ENCODE measurements around the gene POLE4.

Gene POLE4

GRCh38 chr2:74985978-74986609 is 27.7 kb downstream of the POLE4 start:
- no peak overlapping the region for H3K4me3 ChIP-seq (ENCODE audit: low read depth, low read length)
- TF ChIP-seq CTCF (IDR thresholded peaks at IDR 0.05; ENCODE audit: borderline replicate concordance, insufficient read depth, low read depth, low read length), result no peak

- no peak overlapping the region for H3K4me3 ChIP-seq (ENCODE audit: low read depth, low read length)
- no peak for TF ChIP-seq CTCF (IDR thresholded peaks at IDR 0.05; ENCODE audit: borderline replicate concordance, insufficient read depth, low read depth, low read length)
Observed at GRCh38 chr2:74991977-74992376, 33.5 kb downstream of the POLE4 start.

GRCh38 chr2:74999468-74999867 is 41.0 kb downstream of the POLE4 start:
- H3K4me3 ChIP-seq (ENCODE audit: low read depth, low read length), result no peak overlapping the region
- no peak for TF ChIP-seq CTCF (IDR thresholded peaks at IDR 0.05; ENCODE audit: borderline replicate concordance, insufficient read depth, low read depth, low read length)

- TF ChIP-seq CTCF (IDR thresholded peaks at IDR 0.05; ENCODE audit: borderline replicate concordance, insufficient read depth, low read depth, low read length), result no peak
- H3K4me3 ChIP-seq (ENCODE audit: low read depth, low read length), result no peak overlapping the region
Observed at GRCh38 chr2:75002007-75002406, 43.6 kb downstream of the POLE4 start.

- TF ChIP-seq CTCF (IDR thresholded peaks at IDR 0.05; ENCODE audit: borderline replicate concordance, insufficient read depth, low read depth, low read length), result no peak
Observed at GRCh38 chr2:75003276-75003675, 44.8 kb downstream of the POLE4 start.

GRCh38 chr2:75003773-75004172 is 45.3 kb downstream of the POLE4 start:
- H3K4me3 ChIP-seq (ENCODE audit: low read depth, low read length), result no peak overlapping the region
- TF ChIP-seq CTCF (IDR thresholded peaks at IDR 0.05; ENCODE audit: borderline replicate concordance, insufficient read depth, low read depth, low read length), result no peak

More at GRCh38 chr2:75003276-75003675, 44.8 kb downstream of the POLE4 start:
- H3K4me3 ChIP-seq (ENCODE audit: low read depth, low read length), result no peak overlapping the region

- TF ChIP-seq CTCF (IDR thresholded peaks at IDR 0.05; ENCODE audit: borderline replicate concordance, insufficient read depth, low read depth, low read length), result no peak
- H3K4me3 ChIP-seq (ENCODE audit: low read depth, low read length), result no peak overlapping the region
Observed at GRCh38 chr2:75006041-75006440, 47.6 kb downstream of the POLE4 start.
